Endothelial cell of umbilical vein (primary cell): ENCODE measurements around the gene PRR18. TPM values are rescaled to one million over a fixed set of nuclear protein-coding genes. Genes with fewer than 3 reads are reported as not detected.

Source experiments
- BruUV-seq: library from RNA; stranded (reverse); fragments of 400-500 nt; replicated peaks from 2 replicates; lab custom pipeline; 2021; lab: Mats Ljungman, UMichigan
- CTCF ChIA-PET: fragments of 300-600, 350-600 bp; sonication (Branson Sonifier 250); formaldehyde crosslinking; loops from one replicate; lab custom pipeline; 2021; ENCODE audit warnings: antibody characterized with exemption, inconsistent platforms; lab: Charles Lee
- POLR2A ChIA-PET: fragments of 300-600, 350-600 bp; sonication (Branson Sonifier 250); formaldehyde crosslinking; loops from one replicate; lab custom pipeline; 2021; ENCODE audit warnings: antibody characterized with exemption, inconsistent platforms; lab: Charles Lee
- DNase-seq: peaks from one replicate; pipeline ENCODE4 v3.0.0-alpha.2; 2011; ENCODE audit warnings: low read depth, low spot score
- FAIRE-seq: peaks from 2 replicates; lab custom pipeline; 2011; peaks lifted over from hg19 to GRCh38; lab: Jason Lieb, UNC
- H2AFZ ChIP-seq: 2 replicates; pipeline ENCODE4 v1.6.0; 2012; ENCODE audit warnings: low read depth, low read length, control low read depth, inconsistent platforms
- H3K27ac ChIP-seq: 2 replicates; pipeline ENCODE4 v1.5.1; 2011; ENCODE audit warnings: low read depth, mild to moderate bottlenecking, control low read depth, low read length, moderate library complexity; ENCODE audit not compliant: insufficient read depth
- H3K27me3 ChIP-seq, 2 experiments: 2 replicates each; pipeline versions ENCODE4 v1.6.0 to v1.6.1; 2011; ENCODE audit warnings: low read length in 2 of 2, mixed read lengths in 1 of 2; ENCODE audit not compliant: control insufficient read depth in 2 of 2, insufficient read depth in 2 of 2
- H3K36me3 ChIP-seq, 2 experiments: 2 replicates in 1 of 2; 3 replicates in 1 of 2; pipeline ENCODE4 v1.5.1; 2011; ENCODE audit warnings: low read length in 2 of 2, mild to moderate bottlenecking in 1 of 2, moderate library complexity in 1 of 2; ENCODE audit not compliant: control insufficient read depth in 2 of 2, insufficient read depth in 2 of 2; ENCODE audit errors: extremely low read depth in 1 of 2
- H3K4me1 ChIP-seq: 3 replicates; pipeline ENCODE4 v1.5.1; 2011; ENCODE audit warnings: mild to moderate bottlenecking, low read length; ENCODE audit not compliant: control insufficient read depth, insufficient read depth; ENCODE audit errors: extremely low read depth
- H3K4me2 ChIP-seq: 2 replicates; pipeline ENCODE4 v1.6.1; 2011; ENCODE audit warnings: low read length, control low read depth, mixed read lengths; ENCODE audit not compliant: insufficient read depth
- H3K4me3 ChIP-seq, 3 experiments: fragments of 200-600 bp in 1 of 3; sonication (generic), shearing (Covaris generic) in 1 of 3; replicated peaks in 1 of 3; 2 replicates each; pipeline ENCODE4 v1.5.1; 2011 to 2016; ENCODE audit warnings: control low read depth in 3 of 3, low read length in 3 of 3, mild to moderate bottlenecking in 2 of 3, inconsistent platforms in 1 of 3, low read depth in 1 of 3, moderate library complexity in 1 of 3; ENCODE audit not compliant: insufficient read depth in 1 of 3
- H3K79me2 ChIP-seq: 2 replicates; pipeline ENCODE4 v1.6.0; 2012; ENCODE audit warnings: low read length, inconsistent platforms; ENCODE audit not compliant: control insufficient read depth, insufficient read depth
- H3K9ac ChIP-seq: replicated peaks from 2 replicates; pipeline ENCODE3; 2011; ENCODE audit warnings: low read length, control low read depth; ENCODE audit not compliant: insufficient read depth; ENCODE audit errors: extremely low read depth
- H3K9me1 ChIP-seq: replicated peaks from 3 replicates; pipeline ENCODE4 v1.6.0; 2011; ENCODE audit warnings: mild to moderate bottlenecking, low read length; ENCODE audit not compliant: control insufficient read depth, insufficient read depth; ENCODE audit errors: extremely low read depth
- H3K9me3 ChIP-seq: replicated peaks from 2 replicates; pipeline ENCODE4 v1.5.1; 2012; ENCODE audit warnings: low read length, inconsistent platforms; ENCODE audit not compliant: control insufficient read depth, insufficient read depth
- H4K20me1 ChIP-seq: replicated peaks from 2 replicates; pipeline ENCODE3; 2011; ENCODE audit warnings: mild to moderate bottlenecking, low read length; ENCODE audit not compliant: control insufficient read depth, insufficient read depth; ENCODE audit errors: extremely low read depth
- CTCF ChIP-seq, 2 donors: IDR thresholded peaks; 1 replicate in 1 of 2; 2 replicates in 1 of 2; pipeline ENCODE4 v1.5.1; 2011; ENCODE audit warnings: low read length in 2 of 2, mild to moderate bottlenecking in 2 of 2, moderate library complexity in 2 of 2, control low read depth in 1 of 2, inconsistent platforms in 1 of 2, low read depth in 1 of 2; ENCODE audit not compliant: insufficient read depth in 1 of 2; ENCODE audit errors: extremely low read depth in 1 of 2
- EZH2 ChIP-seq: IDR thresholded peaks from 2 replicates; pipeline ENCODE4 v1.6.1; 2012; ENCODE audit warnings: borderline replicate concordance, low read depth, mild to moderate bottlenecking, moderate library complexity, low read length, inconsistent platforms; ENCODE audit not compliant: severe bottlenecking
- FOS ChIP-seq: IDR thresholded peaks from 2 replicates; pipeline ENCODE4 v1.6.1; 2011; ENCODE audit warnings: mild to moderate bottlenecking, low read length, moderate library complexity, borderline replicate concordance; ENCODE audit not compliant: insufficient read depth
- GATA2 ChIP-seq: IDR thresholded peaks from 2 replicates; pipeline ENCODE4 v1.7.0; 2011; ENCODE audit warnings: low read depth, mild to moderate bottlenecking, moderate library complexity, mixed read lengths, low read length; ENCODE audit not compliant: insufficient read length, insufficient read depth
- JUN ChIP-seq: IDR thresholded peaks from 2 replicates; pipeline ENCODE4 v1.6.1; 2011; ENCODE audit warnings: borderline replicate concordance, low read depth; ENCODE audit not compliant: insufficient read length, insufficient read depth
- MAX ChIP-seq: IDR thresholded peaks from 2 replicates; pipeline ENCODE4 v1.6.1; 2011; ENCODE audit not compliant: insufficient read depth, insufficient read length
- MYC ChIP-seq: IDR thresholded peaks from one replicate; pipeline ENCODE4 v1.6.1; 2011; ENCODE audit warnings: mild to moderate bottlenecking, low read depth, low read length
- POLR2A ChIP-seq: IDR thresholded peaks from 2 replicates; pipeline ENCODE4 v1.6.1; 2012; ENCODE audit warnings: low read depth, mild to moderate bottlenecking, control low read depth, low read length
- POLR2AphosphoS5 ChIP-seq: IDR thresholded peaks from 2 replicates; pipeline ENCODE4 v1.6.1; 2012; ENCODE audit warnings: low read depth, mild to moderate bottlenecking, control low read depth, low read length, moderate library complexity; ENCODE audit not compliant: insufficient read depth
- dilution Hi-C: fragments of 300-500 bp; cut with MboI; formaldehyde crosslinking; loops from one replicate; pipeline ENCODE4 v1.15.0; 2019; ENCODE audit warnings: low sequenced_read_pairs; ENCODE audit not compliant: extremely low pct_ligation_motif_present
- intact Hi-C: fragments of 100-400 bp; cut with micrococcal nuclease; formaldehyde crosslinking; loops from one replicate; pipeline ENCODE4 v1.10.0; 2022
- polyA plus RNA-seq, 4 experiments: library from polyadenylated mRNA; depleted of rRNA in 3 of 4; stranded (reverse) in 3 of 4; unstranded in 1 of 4; fragments of >200 nt; gene quantifications; 2 replicates each; pipeline versions ENCODE4 v1.2.1 to v1.2.3, GENCODE V29; 2011 to 2012; ENCODE audit warnings: missing spikeins in 1 of 4
- total RNA-seq: library from RNA; stranded (reverse); gene quantifications from 2 replicates; pipeline ENCODE4 v1.2.3, GENCODE V29; 2021

The PRR18 gene
- total and polyA plus RNA-seq, 2 donors (not counting 3 experiments of a cell fraction or from before 2014, with no cell fraction given), result not detected

- ChIA-PET CTCF (interaction anchor here (0.8 to 1.7 kb wide), 4 partner anchors 31 to 57 kb away, joined by 3 to 5 read pairs (median 4); no protein-coding TSS in a partner anchor), POLR2A (no interaction called here)
- H3K79me2 ChIP-seq, result peaks cover 30% of the 10 kb centered on the region
- DNase-seq (no peak), FAIRE-seq (no peak)
- no peak overlapping the region for H3K4me3 ChIP-seq
- no peak overlapping the region for H3K4me2 ChIP-seq
- H3K9me3 ChIP-seq, result no peaks in the 10 kb centered on the region
- H4K20me1 ChIP-seq, result no peaks in the 10 kb centered on the region
- BruUV-seq, result no TSS peak
- no peaks in the 10 kb centered on the region for H3K9me1 ChIP-seq
- H3K36me3 ChIP-seq, result no peaks in the 10 kb centered on the region
- no peak overlapping the region for H3K27ac ChIP-seq
- peaks cover 13% of the 10 kb centered on the region for H3K4me1 ChIP-seq
- intact Hi-C loops (loop anchor here (5.0 kb wide), 1 partner anchor 283 kb away; the partner anchor contains the start of gene RPS6KA2), dilution Hi-C loops (no loop called here)
- H3K9ac ChIP-seq, result no peak overlapping the region
- H3K27me3 ChIP-seq, result peaks cover 7 to 9% of the 10 kb centered on the region in 2 experiments
- no peak for TF ChIP-seq FOS
- no peak for TF ChIP-seq MYC
- TF ChIP-seq MAX, result no peak
- TF ChIP-seq EZH2, result no peak
- TF ChIP-seq GATA2, result no peak
- H2AFZ ChIP-seq, result no peak overlapping the region
Observed at GRCh38 chr6:166344240-166344639, 36.0 kb upstream of the PRR18 start.

- ChIA-PET POLR2A (no interaction called here), CTCF (interaction anchor here (1.2 to 2.2 kb wide), 3 partner anchors 36 to 57 kb away, joined by 3 to 16 read pairs (median 5); no protein-coding TSS in a partner anchor)
- intact Hi-C loops, result loop anchor here (5.0 kb wide), 1 partner anchor 284 kb away; the partner anchor contains the start of gene RPS6KA2
- Histone ChIP-seq H3K79me2 (peaks cover 41% of the 10 kb centered on the region), H3K9ac (peak overlapping the region; percentile 99), H3K4me1 (peaks cover 13% of the 10 kb centered on the region), H3K4me3 (peak overlapping the region; percentile 79 to 99 (median 93)), H3K27me3 (peaks cover 4 to 5% of the 10 kb centered on the region in 2 experiments), H3K9me1 (no peaks in the 10 kb centered on the region), H4K20me1 (no peaks in the 10 kb centered on the region), H2AFZ (peak overlapping the region; percentile 99), H3K27ac (peak overlapping the region; percentile 95), H3K4me2 (peak overlapping the region; percentile 74), H3K36me3 (no peaks in the 10 kb centered on the region), H3K9me3 (no peaks in the 10 kb centered on the region)
- dilution Hi-C loops, result no loop called here
- TF ChIP-seq FOS (no peak), POLR2AphosphoS5 (no peak), CTCF (IDR thresholded peaks at IDR 0.05; ENCODE audit: extremely low read depth in 1 of 2, insufficient read depth in 1 of 2, low read depth in 1 of 2, low read length in 2 of 2) (no peak), POLR2A (no peak), JUN (no peak), GATA2 (no peak), MYC (no peak), MAX (no peak), EZH2 (no peak)
- FAIRE-seq, result no peak
- no peak for DNase-seq
- no TSS peak for BruUV-seq
Observed at GRCh38 chr6:166343150-166343487, 34.9 kb upstream of the PRR18 start.
